ENCODE data around the gene NFIA. TPM values are rescaled to one million over a fixed set of nuclear protein-coding genes. Genes with fewer than 3 reads are reported as not detected.

Gene NFIA
- total RNA-seq, 1 donor from 2014 or later, result 16.2 TPM

- no peak overlapping the region for H3K4me3 Mint-ChIP-seq (ENCODE audit: unreplicated experiment)
- TF ChIP-seq CTCF (IDR thresholded peaks at IDR 0.05; ENCODE audit: unreplicated experiment), result no peak
- no peaks in the 10 kb centered on the region for H3K27me3 Mint-ChIP-seq (ENCODE audit: unreplicated experiment)
- no peaks in the 10 kb centered on the region for H3K4me1 Mint-ChIP-seq (ENCODE audit: unreplicated experiment)
- H3K27ac Mint-ChIP-seq (ENCODE audit: unreplicated experiment), result no peak overlapping the region
- DNase-seq (ENCODE audit: low spot score), result no peak
- no peaks in the 10 kb centered on the region for H3K36me3 Mint-ChIP-seq (ENCODE audit: low read depth, unreplicated experiment)
- H3K9me3 Mint-ChIP-seq (ENCODE audit: unreplicated experiment), result no peaks in the 10 kb centered on the region
Observed at GRCh38 chr1:61377242-61377958, 295.0 kb downstream of the NFIA start.

DNA sequence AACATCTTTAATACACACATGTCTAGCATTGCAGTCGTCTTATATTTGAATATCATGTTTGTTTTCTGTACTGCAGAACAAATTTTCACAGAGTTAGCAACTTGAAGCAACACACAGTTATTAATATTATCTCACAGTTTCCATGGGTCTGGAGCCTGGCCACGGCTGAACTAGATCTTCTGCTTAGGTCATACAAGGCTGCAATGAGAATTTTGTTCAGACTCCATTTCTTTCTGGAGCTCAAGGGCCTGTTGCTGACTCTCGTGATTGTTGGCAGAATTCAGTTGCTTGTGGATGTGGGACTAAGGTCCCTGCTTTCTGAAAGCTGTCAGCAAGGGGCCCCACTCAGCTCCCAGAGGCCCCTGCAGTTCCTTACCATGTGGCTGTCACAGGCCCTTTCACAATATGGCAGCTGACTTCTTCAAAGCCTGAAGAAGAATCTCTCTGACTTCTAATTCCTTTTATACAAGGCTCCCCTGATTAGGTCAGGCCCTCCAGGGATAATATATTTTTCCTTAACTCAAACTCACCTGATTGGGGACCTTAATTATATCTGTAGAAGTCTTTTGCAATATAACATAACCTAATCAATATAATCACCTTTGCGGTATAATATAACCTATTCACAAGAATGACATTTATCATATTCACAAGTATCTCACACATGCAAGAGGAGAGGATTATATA, 296.3 kb downstream of the NFIA start:
- no peak for TF ChIP-seq CTCF (IDR thresholded peaks at IDR 0.05; ENCODE audit: unreplicated experiment)
- no peak for DNase-seq (ENCODE audit: low spot score)
- no peaks in the 10 kb centered on the region for H3K9me3 Mint-ChIP-seq (ENCODE audit: unreplicated experiment)
- H3K27ac Mint-ChIP-seq (ENCODE audit: unreplicated experiment), result no peak overlapping the region
- no peaks in the 10 kb centered on the region for H3K36me3 Mint-ChIP-seq (ENCODE audit: low read depth, unreplicated experiment)
- H3K27me3 Mint-ChIP-seq (ENCODE audit: unreplicated experiment), result no peaks in the 10 kb centered on the region
- H3K4me1 Mint-ChIP-seq (ENCODE audit: unreplicated experiment), result no peaks in the 10 kb centered on the region
- H3K4me3 Mint-ChIP-seq (ENCODE audit: unreplicated experiment), result no peak overlapping the region

- Mint-ChIP-seq H3K36me3 (ENCODE audit: low read depth, unreplicated experiment) (no peaks in the 10 kb centered on the region), H3K4me3 (ENCODE audit: unreplicated experiment) (no peak overlapping the region), H3K27ac (ENCODE audit: unreplicated experiment) (no peak overlapping the region), H3K9me3 (ENCODE audit: unreplicated experiment) (no peaks in the 10 kb centered on the region), H3K27me3 (ENCODE audit: unreplicated experiment) (no peaks in the 10 kb centered on the region), H3K4me1 (ENCODE audit: unreplicated experiment) (no peaks in the 10 kb centered on the region)
- no peak for TF ChIP-seq CTCF (IDR thresholded peaks at IDR 0.05; ENCODE audit: unreplicated experiment)
- DNase-seq (ENCODE audit: low spot score), result no peak
Observed at GRCh38 chr1:61379693-61380092, 297.3 kb downstream of the NFIA start.

DNA sequence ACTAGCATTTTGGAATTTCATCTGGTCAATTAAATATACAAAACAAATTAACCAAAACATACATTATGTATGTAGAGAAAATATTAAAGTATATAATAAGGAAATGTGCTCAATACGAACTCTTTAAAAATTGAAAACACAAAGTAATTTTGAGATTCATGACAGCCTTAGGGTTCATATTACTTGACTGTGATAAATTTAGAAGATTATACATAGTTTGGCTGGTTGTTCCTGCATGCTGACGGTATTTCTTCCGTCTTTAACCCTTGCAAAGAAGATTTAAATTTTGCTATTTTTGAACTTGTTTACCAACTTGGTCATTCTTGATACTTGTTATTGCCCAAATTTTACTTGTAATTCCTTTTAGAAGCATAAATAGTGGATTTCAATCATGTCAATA, 298.2 kb downstream of the NFIA start:
- H3K36me3 Mint-ChIP-seq (ENCODE audit: low read depth, unreplicated experiment), result no peaks in the 10 kb centered on the region

More for the DNA sequence above, 298.2 kb downstream of the NFIA start:
- H3K9me3 Mint-ChIP-seq (ENCODE audit: unreplicated experiment), result no peaks in the 10 kb centered on the region
- no peaks in the 10 kb centered on the region for H3K27me3 Mint-ChIP-seq (ENCODE audit: unreplicated experiment)
- no peak overlapping the region for H3K27ac Mint-ChIP-seq (ENCODE audit: unreplicated experiment)
- no peak overlapping the region for H3K4me3 Mint-ChIP-seq (ENCODE audit: unreplicated experiment)
- DNase-seq (ENCODE audit: low spot score), result no peak
- H3K4me1 Mint-ChIP-seq (ENCODE audit: unreplicated experiment), result no peaks in the 10 kb centered on the region
- no peak for TF ChIP-seq CTCF (IDR thresholded peaks at IDR 0.05; ENCODE audit: unreplicated experiment)

All from endothelial cell (in vitro differentiated cells).